ENCODE measurements around the gene TRABD.
"Not testable (repeated sequence)": the region's sequence is repeated elsewhere in the genome, so short reads cannot be mapped to it uniquely, and the experiment has no call there.

GRCh38 chr22:50147258-50148165 is 38.2 kb upstream of the TRABD start:
- TF ChIP-seq CTCF (conservative IDR thresholded peaks at IDR 0.05 in 1 of 2, IDR thresholded peaks at IDR 0.05 in 1 of 2; ENCODE audit: low read depth in 1 of 2, low read length in 2 of 2); EZH2 (IDR thresholded peaks at IDR 0.05; ENCODE audit: low read length, missing control alignments): not testable (repeated sequence)

Measured in fibroblast of lung (primary cell).